Body of pancreas (tissue), 4 donors: Measurements from ENCODE around the gene SYNGR1. TPM values are rescaled to one million over a fixed set of nuclear protein-coding genes. Genes with fewer than 3 reads are reported as not detected.
"Not testable (repeated sequence)": the region's sequence is repeated elsewhere in the genome, so short reads cannot be mapped to it uniquely, and the experiment has no call there.

ENCODE experiments used
- ATAC-seq: fragments of 150-250 bp; one replicate; pipeline ENCODE4 v1.9.1; 2016
- DNase-seq, 4 donors: peaks; one replicate each; pipeline ENCODE4 v3.0.0-alpha.2; 2019
- H3K27ac ChIP-seq, 4 donors: fragments of 200-600 bp; sonication (generic); 1 replicate in 3 of 4; 2 replicates in 1 of 4; pipeline versions ENCODE4 v1.5.1 to v1.6.1; 2016 to 2019; ENCODE audit warnings: mild to moderate bottlenecking in 1 of 4, mixed read lengths in 1 of 4, moderate library complexity in 1 of 4
- H3K27me3 ChIP-seq, 2 donors: fragments of 200-600 bp; sonication (generic); one replicate each; pipeline ENCODE4 v1.6.0; 2016; ENCODE audit warnings: mild to moderate bottlenecking in 1 of 2
- H3K36me3 ChIP-seq, 2 donors: fragments of 200-600 bp; sonication (generic); replicated peaks in 1 of 2; 2 replicates each; pipeline ENCODE4 v1.5.1; 2016; ENCODE audit warnings: low read depth in 2 of 2; ENCODE audit not compliant: insufficient read depth in 1 of 2
- H3K4me1 ChIP-seq: fragments of 200-600 bp; sonication (generic); one replicate; pipeline ENCODE4 v1.6.0; 2016
- H3K4me3 ChIP-seq, 2 donors: fragments of 200-600 bp; sonication (generic); 1 replicate in 1 of 2; 2 replicates in 1 of 2; pipeline ENCODE4 v1.5.1; 2016 to 2019
- H3K9me3 ChIP-seq, 3 donors: fragments of 200-600 bp; sonication (generic); 1 replicate in 2 of 3; 2 replicates in 1 of 3; pipeline ENCODE4 v1.5.1; 2016
- POLR2A ChIP-seq, 3 donors: fragments of 450-650 bp; IDR thresholded peaks; one replicate each; pipeline ENCODE4 v1.6.1; 2016; ENCODE audit warnings: antibody characterized with exemption in 3 of 3, mild to moderate bottlenecking in 2 of 3
- WGBS, 2 donors: methylation state at CpG; one replicate each; pipeline ENCODE4 v1.1.5; 2017; 5-methylcytosine and 5-hydroxymethylcytosine counted together
- intact Hi-C: fragments of 100-400 bp; cut with DNase I; formaldehyde crosslinking; loops from one replicate; pipeline ENCODE4 v1.15.1; 2023
- total RNA-seq, 2 donors: library from RNA; depleted of rRNA; stranded (reverse); fragments of >200 nt; gene quantifications; one replicate each; pipeline ENCODE4 v1.1.0, GENCODE V29; 2016
- TF ChIP-seq, protein P1 (sequence below), 7 experiments: fragments of 450-650 bp in 4 of 7; fragments of 200-600 bp in 3 of 7; sonication (generic) in 3 of 7; IDR thresholded peaks; one replicate each; pipeline ENCODE4 v1.5.1; 2016 to 2019; ENCODE audit warnings: antibody characterized with exemption in 7 of 7

The SYNGR1 gene
- total RNA-seq, 2 donors from 2014 or later, result 15.2 to 35.0 TPM

GRCh38 chr22:39319284-39320022 is 30.3 kb upstream of the SYNGR1 start, which contains the start of gene RPL3:
Gene RPL3, minus strand, starts transcription at chr22:39319623. Its CDS starts 26 bp downstream, at chr22:39319597.
- peak within 1 kb of the TSS; percentile 44 to 58 for H3K4me3 ChIP-seq
- H3K27ac ChIP-seq, result peak within 1 kb of the TSS; percentile 94 to 99 (median 98)
- DNase-seq, result peak; percentile 97 to 98 (median 97)
- peak; percentile 90 for ATAC-seq
- H3K36me3 ChIP-seq, result peaks cover 15 to 19% of the 10 kb centered on the region in 2 donors
- peaks cover 44% of the 10 kb centered on the region for H3K4me1 ChIP-seq
- intact Hi-C loops, result no loop called here
- no peaks in the 10 kb centered on the region for H3K27me3 ChIP-seq
- no peaks in the 10 kb centered on the region for H3K9me3 ChIP-seq
- TF ChIP-seq, protein P1, sequence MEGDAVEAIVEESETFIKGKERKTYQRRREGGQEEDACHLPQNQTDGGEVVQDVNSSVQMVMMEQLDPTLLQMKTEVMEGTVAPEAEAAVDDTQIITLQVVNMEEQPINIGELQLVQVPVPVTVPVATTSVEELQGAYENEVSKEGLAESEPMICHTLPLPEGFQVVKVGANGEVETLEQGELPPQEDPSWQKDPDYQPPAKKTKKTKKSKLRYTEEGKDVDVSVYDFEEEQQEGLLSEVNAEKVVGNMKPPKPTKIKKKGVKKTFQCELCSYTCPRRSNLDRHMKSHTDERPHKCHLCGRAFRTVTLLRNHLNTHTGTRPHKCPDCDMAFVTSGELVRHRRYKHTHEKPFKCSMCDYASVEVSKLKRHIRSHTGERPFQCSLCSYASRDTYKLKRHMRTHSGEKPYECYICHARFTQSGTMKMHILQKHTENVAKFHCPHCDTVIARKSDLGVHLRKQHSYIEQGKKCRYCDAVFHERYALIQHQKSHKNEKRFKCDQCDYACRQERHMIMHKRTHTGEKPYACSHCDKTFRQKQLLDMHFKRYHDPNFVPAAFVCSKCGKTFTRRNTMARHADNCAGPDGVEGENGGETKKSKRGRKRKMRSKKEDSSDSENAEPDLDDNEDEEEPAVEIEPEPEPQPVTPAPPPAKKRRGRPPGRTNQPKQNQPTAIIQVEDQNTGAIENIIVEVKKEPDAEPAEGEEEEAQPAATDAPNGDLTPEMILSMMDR (IDR thresholded peaks at IDR 0.05), result peak in 4 of 7 experiments; percentile 27 to 40 (median 35)
- TF ChIP-seq POLR2A (IDR thresholded peaks at IDR 0.05), result peak; percentile 91 to 99 (median 98)
- 0 to 1% methylated on average over 38 to 65 of the region's 65 CpGs for WGBS, 2 donors

GRCh38 chr22:39320616-39321029 is 29.2 kb upstream of the SYNGR1 start:
- H3K27ac ChIP-seq, result peak overlapping the region; percentile 52 to 99 (median 98)
- H3K9me3 ChIP-seq, result not testable (repeated sequence)

GRCh38 chr22:39325392-39325932 is 24.3 kb upstream of the SYNGR1 start:
- Histone ChIP-seq H3K27me3 (no peaks in the 10 kb centered on the region), H3K4me3 (no peak overlapping the region), H3K36me3 (no peaks in the 10 kb centered on the region), H3K4me1 (peaks cover 4% of the 10 kb centered on the region), H3K27ac (no peak overlapping the region), H3K9me3 (no peaks in the 10 kb centered on the region)
- TF ChIP-seq, protein P1 (IDR thresholded peaks at IDR 0.05), result no peak
- no peak for TF ChIP-seq POLR2A (IDR thresholded peaks at IDR 0.05)
- WGBS, 2 donors, result 74 to 75% methylated on average over 2 of the region's 2 CpGs
- intact Hi-C loops, result no loop called here
- DNase-seq, result no peak
- ATAC-seq, result no peak

More at GRCh38 chr22:39320616-39321029, 29.2 kb upstream of the SYNGR1 start:
- ATAC-seq, H3K4me3 ChIP-seq, H3K36me3 ChIP-seq, intact Hi-C loops, H3K27me3 ChIP-seq, DNase-seq: not testable (repeated sequence)
- peaks cover 33% of the 10 kb centered on the region for H3K4me1 ChIP-seq
- WGBS, 2 donors, result 87 to 89% methylated on average over 24 of the region's 24 CpGs

- H3K9me3 ChIP-seq, result no peaks in the 10 kb centered on the region
- TF ChIP-seq POLR2A (IDR thresholded peaks at IDR 0.05), result no peak
- TF ChIP-seq, protein P1 (IDR thresholded peaks at IDR 0.05), result no peak
- H3K36me3 ChIP-seq, result no peaks in the 10 kb centered on the region
- peaks cover 26% of the 10 kb centered on the region for H3K4me1 ChIP-seq
- ATAC-seq, result no peak
- no peak overlapping the region for H3K27ac ChIP-seq
- WGBS, 2 donors, result 85 to 100% methylated on average over 2 to 18 of the region's 18 CpGs
- intact Hi-C loops, result no loop called here
- DNase-seq, result no peak
- no peaks in the 10 kb centered on the region for H3K27me3 ChIP-seq
- no peak overlapping the region for H3K4me3 ChIP-seq
Measured at GRCh38 chr22:39327995-39328754, 21.6 kb upstream of the SYNGR1 start.

- H3K36me3 ChIP-seq, H3K27me3 ChIP-seq, H3K9me3 ChIP-seq, H3K27ac ChIP-seq, ATAC-seq, DNase-seq, intact Hi-C loops, H3K4me3 ChIP-seq: not testable (repeated sequence)
- WGBS, 2 donors, result 92 to 100% methylated on average over 1 of the region's 1 CpG
- H3K4me1 ChIP-seq, result peaks cover 48% of the 10 kb centered on the region
Measured at GRCh38 chr22:39330553-39330952, 19.2 kb upstream of the SYNGR1 start.
